ENCODE measurements around the gene HIRIP3. TPM values are rescaled to one million over a fixed set of nuclear protein-coding genes. Genes with fewer than 3 reads are reported as not detected.

The HIRIP3 gene
- total RNA-seq, 1 experiment from 2014 or later: 18.9 TPM

GRCh38 chr16:29982560-29983419 lies 12.6 kb downstream of the HIRIP3 start:
- H3K4me3 Mint-ChIP-seq: no peak overlapping the region

GRCh38 chr16:29978564-29979270 lies 16.7 kb downstream of the HIRIP3 start:
- Mint-ChIP-seq H3K4me3 (no peak overlapping the region), H3K27me3 (ENCODE audit: low read depth) (no peaks in the 10 kb centered on the region), H3K27ac (no peak overlapping the region), H3K36me3 (peaks cover 44% of the 10 kb centered on the region), H3K4me1 (peaks cover 27% of the 10 kb centered on the region), H3K9me3 (no peaks in the 10 kb centered on the region)
- ATAC-seq: no peak
- DNase-seq (ENCODE audit: low spot score): no peak
- ChIA-PET POLR2A (no interaction called here), CTCF (interaction anchor here (1.8 to 1.9 kb wide), 2 partner anchors 22 to 53 kb away, joined by 4 to 5 read pairs; partner anchors contain the start of gene TLCD3B)
- TF ChIP-seq TP53 (CRISPR knock-in tag; IDR thresholded peaks at IDR 0.05) (no peak), ERG (CRISPR knock-in tag; IDR thresholded peaks at IDR 0.05) (no peak), USF1 (CRISPR knock-in tag; IDR thresholded peaks at IDR 0.05) (no peak), ZMAT4 (CRISPR knock-in tag; IDR thresholded peaks at IDR 0.05) (no peak), SMAD4 (CRISPR knock-in tag; IDR thresholded peaks at IDR 0.05) (no peak), E2F1 (CRISPR knock-in tag; IDR thresholded peaks at IDR 0.05) (no peak), PRDM15 (CRISPR knock-in tag; IDR thresholded peaks at IDR 0.05) (no peak), SP1 (CRISPR knock-in tag; conservative IDR thresholded peaks at IDR 0.05) (no peak), ZNF121 (CRISPR knock-in tag; IDR thresholded peaks at IDR 0.05) (no peak), ZNF281 (CRISPR knock-in tag; IDR thresholded peaks at IDR 0.05) (no peak), ATF3 (CRISPR knock-in tag; conservative IDR thresholded peaks at IDR 0.05) (no peak)

More at GRCh38 chr16:29982560-29983419, 12.6 kb downstream of the HIRIP3 start:
- H3K9me3 Mint-ChIP-seq: no peaks in the 10 kb centered on the region
- H3K27ac Mint-ChIP-seq: no peak overlapping the region
- peaks cover 69% of the 10 kb centered on the region for H3K36me3 Mint-ChIP-seq
- ATAC-seq (no peak), DNase-seq (ENCODE audit: low spot score) (no peak)
- H3K4me1 Mint-ChIP-seq: no peaks in the 10 kb centered on the region
- no peak for TF ChIP-seq MLX (CRISPR knock-in tag; IDR thresholded peaks at IDR 0.05)
- ChIA-PET CTCF (interaction anchor here (0.6 kb wide), 1 partner anchor 531 kb away, joined by 3 read pairs; no protein-coding TSS in a partner anchor), POLR2A (no interaction called here)
- no peaks in the 10 kb centered on the region for H3K27me3 Mint-ChIP-seq (ENCODE audit: low read depth)

All from WTC11 (cell line).